WTC11 (cell line): ENCODE results near the gene MAPKAP1. TPM values are rescaled to one million over a fixed set of nuclear protein-coding genes. Genes with fewer than 3 reads are reported as not detected.

ENCODE experiments used
- ATAC-seq: fragments of 200-7000 bp; cut with Tn5 transposase; 2 replicates; pipeline ENCODE4 v1.10.0; 2021; ENCODE audit warnings: mild to moderate bottlenecking, moderate library complexity
- CTCF ChIA-PET: fragments of 300-600 bp; sonication (Branson Sonifier 250); formaldehyde crosslinking; loops from one replicate; lab custom pipeline; 2021; ENCODE audit warnings: antibody characterized with exemption; lab: Charles Lee
- POLR2A ChIA-PET: fragments of 350-600 bp; sonication (Branson Sonifier 250); formaldehyde crosslinking; loops from one replicate; lab custom pipeline; 2021; ENCODE audit warnings: antibody characterized with exemption; lab: Charles Lee
- DNase-seq: peaks from one replicate; pipeline ENCODE4 v3.0.0; 2021; ENCODE audit warnings: low spot score
- H3K27ac Mint-ChIP-seq: 2 replicates; pipeline ENCODE4 v1.8.0; 2021; ENCODE audit warnings: mixed read lengths
- H3K27me3 Mint-ChIP-seq: 2 replicates; pipeline ENCODE4 v1.8.0; 2021; ENCODE audit warnings: low read depth, mild to moderate bottlenecking, moderate library complexity, mixed read lengths
- H3K36me3 Mint-ChIP-seq: 2 replicates; pipeline ENCODE4 v1.8.0; 2021; ENCODE audit warnings: mixed read lengths
- H3K4me1 Mint-ChIP-seq: 2 replicates; pipeline ENCODE4 v1.8.0; 2022; ENCODE audit warnings: mixed read lengths
- H3K4me3 Mint-ChIP-seq: 2 replicates; pipeline ENCODE4 v1.8.0; 2021; ENCODE audit warnings: mild to moderate bottlenecking, moderate library complexity, mixed read lengths
- H3K9me3 Mint-ChIP-seq: 2 replicates; pipeline ENCODE4 v1.8.0; 2021; ENCODE audit warnings: mixed read lengths
- AFF4 ChIP-seq: sonication (generic); formaldehyde crosslinking; IDR thresholded peaks from 2 replicates; pipeline ENCODE4 v1.8.1; 2023; ENCODE audit warnings: mild to moderate bottlenecking, missing genetic modification reagents, borderline replicate concordance
- AR ChIP-seq: fragments of 250-450 bp; sonication (Bioruptor Pico); IDR thresholded peaks from 2 replicates; pipeline ENCODE4 v1.9.0; 2021; ENCODE audit warnings: mild to moderate bottlenecking
- ARID4B ChIP-seq: sonication (generic); formaldehyde crosslinking; IDR thresholded peaks from 2 replicates; pipeline ENCODE4 v1.8.0; 2023; ENCODE audit warnings: missing genetic modification reagents, mild to moderate bottlenecking, borderline replicate concordance
- E2F1 ChIP-seq: sonication (generic); formaldehyde crosslinking; IDR thresholded peaks from 2 replicates; pipeline ENCODE4 v1.8.0; 2022; ENCODE audit warnings: mild to moderate bottlenecking, missing genetic modification reagents
- EMX1 ChIP-seq: fragments of 250-450 bp; sonication (Bioruptor Pico); IDR thresholded peaks from 2 replicates; pipeline ENCODE4 v1.8.0; 2021; ENCODE audit warnings: mild to moderate bottlenecking
- ERG ChIP-seq: fragments of 250-450 bp; sonication (Bioruptor Pico); IDR thresholded peaks from 2 replicates; pipeline ENCODE4 v1.8.0; 2021; ENCODE audit warnings: mild to moderate bottlenecking
- ESRRA ChIP-seq: sonication (generic); formaldehyde crosslinking; IDR thresholded peaks from 2 replicates; pipeline ENCODE4 v1.8.1; 2022; ENCODE audit warnings: mild to moderate bottlenecking, missing genetic modification reagents, borderline replicate concordance
- HMGA2 ChIP-seq: fragments of 250-450 bp; sonication (Bioruptor Pico); IDR thresholded peaks from 2 replicates; pipeline ENCODE4 v1.4.0; 2021; ENCODE audit warnings: mild to moderate bottlenecking, moderate library complexity
- IRF1 ChIP-seq: sonication (generic); formaldehyde crosslinking; IDR thresholded peaks from 2 replicates; pipeline ENCODE4 v1.8.0; 2023; ENCODE audit warnings: missing genetic modification reagents
- MAX ChIP-seq: sonication (generic); formaldehyde crosslinking; IDR thresholded peaks from 2 replicates; pipeline ENCODE4 v1.8.0; 2022; ENCODE audit warnings: mild to moderate bottlenecking, missing genetic modification reagents
- NFATC4 ChIP-seq: fragments of 250-450 bp; sonication (Bioruptor Pico); IDR thresholded peaks from 2 replicates; pipeline ENCODE4 v1.9.0; 2021; ENCODE audit warnings: mild to moderate bottlenecking
- NR2C2 ChIP-seq: sonication (generic); formaldehyde crosslinking; IDR thresholded peaks from 2 replicates; pipeline ENCODE4 v1.8.0; 2022; ENCODE audit warnings: mild to moderate bottlenecking, missing genetic modification reagents
- PRRX2 ChIP-seq: fragments of 250-450 bp; sonication (Bioruptor Pico); IDR thresholded peaks from 2 replicates; pipeline ENCODE4 v1.8.0; 2021; ENCODE audit warnings: mild to moderate bottlenecking
- RORB ChIP-seq: fragments of 250-450 bp; sonication (Bioruptor Pico); IDR thresholded peaks from 2 replicates; pipeline ENCODE4 v1.9.0; 2021; ENCODE audit warnings: mild to moderate bottlenecking
- ZNF263 ChIP-seq: sonication (generic); formaldehyde crosslinking; IDR thresholded peaks from 2 replicates; pipeline ENCODE4 v1.8.1; 2022; ENCODE audit warnings: low read depth, mild to moderate bottlenecking, moderate library complexity, missing genetic modification reagents
- ZNF317 ChIP-seq: sonication (generic); formaldehyde crosslinking; IDR thresholded peaks from 2 replicates; pipeline ENCODE4 v1.8.1; 2023; ENCODE audit warnings: low read depth, mild to moderate bottlenecking, moderate library complexity, missing genetic modification reagents, borderline replicate concordance
- total RNA-seq: library from RNA; stranded (reverse); gene quantifications from 3 replicates; pipeline ENCODE4 v1.2.3, GENCODE V29; 2021

The MAPKAP1 gene
- total RNA-seq, 1 experiment from 2014 or later: 111 TPM

GRCh38 chr9:125411171-125411756 lies 295.7 kb downstream of the MAPKAP1 start:
- Mint-ChIP-seq H3K36me3 (no peaks in the 10 kb centered on the region), H3K4me3 (no peak overlapping the region), H3K4me1 (peaks cover 12% of the 10 kb centered on the region), H3K27ac (no peak overlapping the region), H3K27me3 (peaks cover 31% of the 10 kb centered on the region), H3K9me3 (peaks cover 7% of the 10 kb centered on the region; the same call in 1 of the 2 replicates)
- DNase-seq: no peak
- TF ChIP-seq NFATC4 (CRISPR knock-in tag) (no peak), MAX (CRISPR knock-in tag) (no peak), NR2C2 (CRISPR knock-in tag) (no peak), RORB (CRISPR knock-in tag) (no peak), HMGA2 (no peak), ERG (no peak), ESRRA (no peak), ZNF317 (no peak), AFF4 (CRISPR knock-in tag) (no peak), E2F1 (CRISPR knock-in tag) (no peak), AR (CRISPR knock-in tag) (no peak), ARID4B (CRISPR knock-in tag) (no peak), IRF1 (CRISPR knock-in tag) (no peak), EMX1 (CRISPR knock-in tag) (no peak), PRRX2 (CRISPR knock-in tag) (no peak), ZNF263 (CRISPR knock-in tag) (no peak)
- no peak for ATAC-seq
- ChIA-PET POLR2A (no interaction called here), CTCF (interaction anchor here (0.6 to 1.3 kb wide), 2 partner anchors 16 to 154 kb away, joined by 4 read pairs; no protein-coding TSS in a partner anchor)
